ENCODE data around the gene POU4F1. TPM values are rescaled to one million over a fixed set of nuclear protein-coding genes. Genes with fewer than 3 reads are reported as not detected.
"Not testable (repeated sequence)": the region's sequence is repeated elsewhere in the genome, so short reads cannot be mapped to it uniquely, and the experiment has no call there.

The POU4F1 gene
- not detected for total RNA-seq
- under 1 TPM in 1 of 3 donors, not detected in 2; 0.07 TPM for polyA plus RNA-seq

- intact Hi-C loops (cut with DNase I), result no loop called here
- DNase-seq, result no peak
- Histone ChIP-seq H3K36me3 (no peaks in the 10 kb centered on the region), H3K4me1 (peaks cover 0 to 43% (median 39%) of the 10 kb centered on the region in 4 donors), H3K4me3 (peak within 1 kb of the TSS in 3 of 4 donors; percentile 27 to 34 (median 27)), H3K9me3 (no peaks in the 10 kb centered on the region), H3K27ac (no peak within 1 kb of the TSS), H3K27me3 (peaks cover 66 to 97% (median 95%) of the 10 kb centered on the region in 3 donors)
- TF ChIP-seq EP300 (IDR thresholded peaks at IDR 0.05) (no peak), POLR2AphosphoS5 (IDR thresholded peaks at IDR 0.05) (no peak), POLR2A (IDR thresholded peaks at IDR 0.05) (no peak), CTCF (IDR thresholded peaks at IDR 0.05) (no peak)
- WGBS, 2 donors, result 1% methylated on average over 80 of the region's 80 CpGs
Measured at GRCh38 chr13:78603240-78603957, at the start of gene POU4F1. Gene POU4F1, minus strand, starts transcription at chr13:78603552. Its CDS starts 226 bp downstream, at chr13:78603326.

- WGBS, 2 donors, result 92 to 94% methylated on average over 1 of the region's 1 CpG
- TF ChIP-seq CTCF (IDR thresholded peaks at IDR 0.05) (no peak), POLR2A (IDR thresholded peaks at IDR 0.05) (no peak)
- no peak overlapping the region for H3K27ac ChIP-seq
- intact Hi-C loops (cut with DNase I), result loop anchor here (10.0 kb wide), 1 partner anchor 752 kb away; the partner anchor contains the start of gene RBM26
- DNase-seq, result no peak
- no peaks in the 10 kb centered on the region for H3K27me3 ChIP-seq
- no peak overlapping the region for H3K4me3 ChIP-seq
- no peaks in the 10 kb centered on the region for H3K36me3 ChIP-seq
- no peaks in the 10 kb centered on the region for H3K9me3 ChIP-seq
- H3K4me1 ChIP-seq, result peaks cover 0 to 9% (median 4%) of the 10 kb centered on the region in 4 donors
Measured at GRCh38 chr13:78652651-78653050, 49.3 kb upstream of the POU4F1 start.

GRCh38 chr13:78650717-78651083, 47.3 kb upstream of the POU4F1 start:
- H3K9me3 ChIP-seq, result no peaks in the 10 kb centered on the region
- no peaks in the 10 kb centered on the region for H3K27me3 ChIP-seq
- TF ChIP-seq POLR2AphosphoS5 (IDR thresholded peaks at IDR 0.05) (no peak), EP300 (IDR thresholded peaks at IDR 0.05) (no peak), CTCF (IDR thresholded peaks at IDR 0.05) (no peak), POLR2A (IDR thresholded peaks at IDR 0.05) (no peak)
- 94 to 95% methylated on average over 2 of the region's 2 CpGs for WGBS, 2 donors
- H3K36me3 ChIP-seq, result no peaks in the 10 kb centered on the region
- intact Hi-C loops (cut with DNase I), result loop anchor here (10.0 kb wide), 1 partner anchor 754 kb away; the partner anchor contains the start of gene RBM26
- no peak overlapping the region for H3K4me3 ChIP-seq
- DNase-seq, result no peak
- no peaks in the 10 kb centered on the region for H3K4me1 ChIP-seq
- no peak overlapping the region for H3K27ac ChIP-seq

GRCh38 chr13:78649997-78650716, 46.8 kb upstream of the POU4F1 start:
- 43 to 45% methylated on average over 3 of the region's 3 CpGs for WGBS, 2 donors
- no peaks in the 10 kb centered on the region for H3K36me3 ChIP-seq
- no peak for DNase-seq
- H3K4me1 ChIP-seq, result no peaks in the 10 kb centered on the region
- TF ChIP-seq POLR2A (IDR thresholded peaks at IDR 0.05) (no peak), POLR2AphosphoS5 (IDR thresholded peaks at IDR 0.05) (no peak), CTCF (IDR thresholded peaks at IDR 0.05) (no peak), EP300 (IDR thresholded peaks at IDR 0.05) (no peak)
- intact Hi-C loops (cut with DNase I), result loop anchor here (10.0 kb wide), 1 partner anchor 755 kb away; the partner anchor contains the start of gene RBM26
- H3K4me3 ChIP-seq, result no peak overlapping the region
- H3K27me3 ChIP-seq, result no peaks in the 10 kb centered on the region
- no peaks in the 10 kb centered on the region for H3K9me3 ChIP-seq
- no peak overlapping the region for H3K27ac ChIP-seq

GRCh38 chr13:78647109-78647678, 43.8 kb upstream of the POU4F1 start:
- H3K36me3 ChIP-seq; H3K9me3 ChIP-seq; H3K4me1 ChIP-seq; DNase-seq; H3K4me3 ChIP-seq; H3K27me3 ChIP-seq; H3K27ac ChIP-seq; intact Hi-C loops (cut with DNase I): not testable (repeated sequence)
- WGBS, 2 donors, result 65 to 82% methylated on average over 11 of the region's 11 CpGs

Measured in sigmoid colon (tissue), 7 donors.